Neural progenitor cell (in vitro differentiated cells): ENCODE results near the gene ATF4.

Source experiments
- EZH2 ChIP-seq: fragments of 200-600 bp; sonication (generic); IDR thresholded peaks from 2 replicates; pipeline ENCODE4 v1.6.1; 2017; ENCODE audit warnings: antibody characterized with exemption, mild to moderate bottlenecking, moderate library complexity
- EZH2phosphoT487 ChIP-seq: fragments of 200-600 bp; sonication (generic); IDR thresholded peaks from 2 replicates; pipeline ENCODE4 v1.6.1; 2017; ENCODE audit warnings: antibody characterized with exemption
- TF ChIP-seq, protein P1 (sequence below): fragments of 200-600 bp; sonication (generic); IDR thresholded peaks from 2 replicates; pipeline ENCODE4 v1.5.1; 2017; ENCODE audit warnings: antibody characterized with exemption, mild to moderate bottlenecking

DNA sequence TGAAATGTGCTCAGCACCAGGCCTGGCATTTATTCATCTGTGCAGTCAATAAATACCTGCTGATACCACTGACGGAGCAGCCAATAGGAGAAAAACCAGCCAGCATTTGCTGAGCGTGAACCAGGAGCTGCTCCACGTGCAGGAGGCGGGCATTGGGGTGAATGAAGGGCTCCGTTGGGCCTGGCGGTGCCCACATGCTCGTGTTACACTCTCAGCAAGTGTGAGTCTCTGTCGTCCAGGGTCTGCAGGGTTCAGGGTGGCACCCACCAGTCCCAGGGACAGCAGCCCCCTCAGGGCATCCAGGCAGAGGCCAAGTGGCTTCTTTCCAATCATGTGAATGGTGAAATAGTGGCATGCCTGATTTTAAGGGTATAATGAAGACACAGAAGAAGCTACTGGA is 16.3 kb downstream of the ATF4 start:
- TF ChIP-seq EZH2phosphoT487 (no peak), EZH2 (no peak)
- TF ChIP-seq, protein P1, sequence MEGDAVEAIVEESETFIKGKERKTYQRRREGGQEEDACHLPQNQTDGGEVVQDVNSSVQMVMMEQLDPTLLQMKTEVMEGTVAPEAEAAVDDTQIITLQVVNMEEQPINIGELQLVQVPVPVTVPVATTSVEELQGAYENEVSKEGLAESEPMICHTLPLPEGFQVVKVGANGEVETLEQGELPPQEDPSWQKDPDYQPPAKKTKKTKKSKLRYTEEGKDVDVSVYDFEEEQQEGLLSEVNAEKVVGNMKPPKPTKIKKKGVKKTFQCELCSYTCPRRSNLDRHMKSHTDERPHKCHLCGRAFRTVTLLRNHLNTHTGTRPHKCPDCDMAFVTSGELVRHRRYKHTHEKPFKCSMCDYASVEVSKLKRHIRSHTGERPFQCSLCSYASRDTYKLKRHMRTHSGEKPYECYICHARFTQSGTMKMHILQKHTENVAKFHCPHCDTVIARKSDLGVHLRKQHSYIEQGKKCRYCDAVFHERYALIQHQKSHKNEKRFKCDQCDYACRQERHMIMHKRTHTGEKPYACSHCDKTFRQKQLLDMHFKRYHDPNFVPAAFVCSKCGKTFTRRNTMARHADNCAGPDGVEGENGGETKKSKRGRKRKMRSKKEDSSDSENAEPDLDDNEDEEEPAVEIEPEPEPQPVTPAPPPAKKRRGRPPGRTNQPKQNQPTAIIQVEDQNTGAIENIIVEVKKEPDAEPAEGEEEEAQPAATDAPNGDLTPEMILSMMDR: no peak
